Measurements from ENCODE around the gene PGBD2. TPM values are rescaled to one million over a fixed set of nuclear protein-coding genes. Genes with fewer than 3 reads are reported as not detected.

PGBD2 gene
- total and polyA plus RNA-seq, 2 of the 8 experiments (the other 6 are each of a cell fraction or from before 2014, with no cell fraction given), result 4.5 to 7.7 TPM

DNA sequence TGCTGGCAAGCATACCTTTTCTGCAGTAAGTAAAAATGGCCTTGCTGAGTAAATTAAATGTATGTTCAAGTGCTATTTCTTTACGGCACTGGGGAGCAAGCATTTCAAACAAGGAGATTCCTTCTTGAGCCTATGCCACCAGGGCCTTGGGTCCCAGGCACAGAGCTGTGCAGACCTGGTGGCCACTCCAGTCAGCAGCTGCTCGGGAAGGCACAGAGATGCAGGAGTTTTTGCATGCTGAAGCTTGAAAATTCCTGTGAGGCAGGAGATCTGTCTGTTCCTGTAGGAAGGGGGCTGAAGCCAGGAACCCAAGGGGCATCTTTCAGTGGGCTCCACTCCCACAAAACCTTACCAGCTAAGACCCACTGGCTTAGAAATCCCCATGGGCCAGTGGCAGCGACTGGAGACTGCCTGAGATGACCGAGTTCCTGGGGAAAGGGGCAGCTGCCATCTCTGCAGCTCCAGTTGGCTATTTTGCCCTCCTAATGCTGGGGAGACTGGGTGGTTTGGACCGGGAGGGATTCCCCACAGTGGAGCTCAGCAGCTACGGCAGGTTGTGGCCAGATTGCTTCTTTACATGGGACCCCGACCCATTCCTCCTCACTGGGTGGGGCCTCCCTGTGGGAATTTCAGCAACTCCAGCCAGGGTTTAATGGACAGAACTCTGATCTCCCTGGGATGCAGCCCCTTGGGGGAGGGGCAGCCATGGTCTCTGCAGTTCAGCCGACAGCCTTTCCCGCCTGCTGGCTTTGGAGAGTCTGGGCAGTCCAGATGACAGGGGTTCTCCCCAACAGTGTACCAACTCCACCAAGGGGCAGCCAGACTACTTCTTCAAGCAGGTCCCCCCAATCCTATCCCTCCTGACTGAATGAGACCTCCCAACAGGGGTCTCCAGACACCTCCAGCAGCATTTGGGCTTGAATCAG lies 8.4 kb upstream of the PGBD2 start:
- Histone ChIP-seq H3K56ac (replicated peaks; ENCODE audit: insufficient read length, low read depth, low read length) (no peak overlapping the region), H3K4me3 (ENCODE audit: extremely low read depth in 1 of 4, insufficient read depth in 2 of 4, low read depth in 3 of 4, low read length in 4 of 4) (peak overlapping the region in 1 of 4 experiments; percentile 17; a peak in 2 of 8 replicates), H2AFZ (ENCODE audit: low read length) (peak overlapping the region; percentile 73; the same call in 1 of the 2 replicates), H3K18ac (ENCODE audit: extremely low read depth, low read length) (peak overlapping the region; percentile 71), H2BK120ac (replicated peaks; ENCODE audit: low read depth, low read length) (no peak overlapping the region), H4K20me1 (replicated peaks in 1 of 2; ENCODE audit: control insufficient read depth in 1 of 2, insufficient read depth in 2 of 2, low read length in 2 of 2) (no peaks in the 10 kb centered on the region), H2BK20ac (ENCODE audit: low read length) (no peak overlapping the region), H3K79me1 (ENCODE audit: low read depth, low read length) (no peaks in the 10 kb centered on the region), H3K36me3 (ENCODE audit: control insufficient read depth in 2 of 4, insufficient read depth in 4 of 4, low read length in 3 of 4) (no peaks in the 10 kb centered on the region), H3K9me3 (ENCODE audit: insufficient read depth in 2 of 2, low read depth in 1 of 2, low read length in 1 of 2) (no peaks in the 10 kb centered on the region), H2AK5ac (ENCODE audit: low read depth, low read length) (no peak overlapping the region), H3K79me2 (ENCODE audit: control insufficient read depth in 1 of 2, insufficient read depth in 2 of 2, low read length in 2 of 2) (no peaks in the 10 kb centered on the region), H2BK15ac (ENCODE audit: low read length) (0 out of 2 replicates have a peak overlapping the region, but pooled peaks have one; percentile 24), H3K9ac (replicated peaks in 1 of 4; ENCODE audit: extremely low read depth in 1 of 4, low read depth in 3 of 4, low read length in 3 of 4) (no peak overlapping the region), H4K5ac (ENCODE audit: insufficient read length, low read depth, low read length) (no peak overlapping the region), H3K14ac (ENCODE audit: insufficient read length) (no peak overlapping the region), H4K8ac (ENCODE audit: extremely low read depth, insufficient read depth, low read length) (peak overlapping the region; percentile 78; the same call in 1 of the 2 replicates), H3K4ac (replicated peaks; ENCODE audit: insufficient read length, low read depth, low read length) (no peak overlapping the region), H3K27me3 (replicated peaks in 1 of 4; ENCODE audit: control insufficient read depth in 3 of 4, extremely low read depth in 1 of 4, insufficient read depth in 3 of 4, low read length in 3 of 4) (no peaks in the 10 kb centered on the region; a peak in 1 of 7 replicates), H3K4me2 (ENCODE audit: insufficient read depth in 1 of 2, low read depth in 2 of 2, low read length in 2 of 2) (peak overlapping the region; percentile 19 to 26; a peak in 3 of 4 replicates), H3K23me2 (ENCODE audit: low read depth, low read length) (0 out of 2 replicates have a peak, but pooled peaks cover 2% of the 10 kb centered on the region), H4K91ac (replicated peaks; ENCODE audit: insufficient read length, low read length) (peak overlapping the region; percentile 65), H2BK12ac (ENCODE audit: low read depth, low read length) (no peak overlapping the region), H3K23ac (ENCODE audit: insufficient read length) (no peak overlapping the region), H3K27ac (ENCODE audit: low read depth, low read length) (no peak overlapping the region), H3K4me1 (replicated peaks in 1 of 4; ENCODE audit: control insufficient read depth in 3 of 4, insufficient read depth in 4 of 4, low read length in 3 of 4) (peaks cover 1 to 15% (median 8%) of the 10 kb centered on the region in 4 experiments; a peak in 3 of 7 replicates), H2BK5ac (ENCODE audit: low read depth, low read length) (peak overlapping the region; percentile 48; the same call in 1 of the 2 replicates)
- CTCF ChIA-PET (ENCODE audit: partially characterized antibody), result interaction anchor here (0.9 to 1.1 kb wide), 2 partner anchors 12 to 25 kb away, joined by 3 to 4 read pairs; no protein-coding TSS in a partner anchor
- peak in 1 of 2 experiments; percentile 51 for DNase-seq (ENCODE audit: low read depth in 1 of 2, low spot score in 2 of 2)
- 62% methylated on average over 9 of the region's 9 CpGs; no CpG with 5 or more reads in 1 of the 2 experiments for WGBS, 2 experiments (ENCODE audit: extremely low coverage in 1 of 2, insufficient coverage in 1 of 2, insufficient read length in 1 of 2, insufficient replicate concordance in 2 of 2, low coverage in 1 of 2, low lambda C conversion rate in 2 of 2, missing lambda C conversion rate in 1 of 2)
- TF ChIP-seq ASH2L (IDR thresholded peaks at IDR 0.05; ENCODE audit: low read length), result peak; percentile 34
- TF ChIP-seq, protein P1, sequence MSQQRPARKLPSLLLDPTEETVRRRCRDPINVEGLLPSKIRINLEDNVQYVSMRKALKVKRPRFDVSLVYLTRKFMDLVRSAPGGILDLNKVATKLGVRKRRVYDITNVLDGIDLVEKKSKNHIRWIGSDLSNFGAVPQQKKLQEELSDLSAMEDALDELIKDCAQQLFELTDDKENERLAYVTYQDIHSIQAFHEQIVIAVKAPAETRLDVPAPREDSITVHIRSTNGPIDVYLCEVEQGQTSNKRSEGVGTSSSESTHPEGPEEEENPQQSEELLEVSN (IDR thresholded peaks at IDR 0.05), result no peak
- no peak for TF ChIP-seq YY1 (IDR thresholded peaks at IDR 0.05; ENCODE audit: low read depth, low read length)
- TF ChIP-seq NRF1 (IDR thresholded peaks at IDR 0.05; ENCODE audit: low read depth, low read length), result no peak
- no peak for TF ChIP-seq SRF (IDR thresholded peaks at IDR 0.05; ENCODE audit: low read depth, low read length)
- TF ChIP-seq GTF2F1 (IDR thresholded peaks at IDR 0.05; ENCODE audit: borderline replicate concordance, low read depth, low read length), result no peak
- no peak for TF ChIP-seq BCL11A (IDR thresholded peaks at IDR 0.05; ENCODE audit: low read depth in 2 of 2, low read length in 2 of 2)
- POLR2A ChIA-PET (ENCODE audit: partially characterized antibody), result interaction anchor here (0.9 to 2.7 kb wide), 6 partner anchors 9 to 50 kb away, joined by 3 to 11 read pairs (median 4); partner anchors contain the start of genes PGBD2 and ZNF692
- no peak for FAIRE-seq
